Activated CD4-positive, alpha-beta T cell treated with anti-CD3 and anti-CD28 coated beads for 48 hours (primary cell): ENCODE measurements around the gene ABCA2.

Experiments
- DNase-seq: peaks from one replicate; pipeline ENCODE4 v3.0.0-alpha.2; 2020

The ABCA2 gene

GRCh38 chr9:137028263-137029057 lies 423 bp upstream of the ABCA2 start:
- DNase-seq = peak; percentile 76

DNA sequence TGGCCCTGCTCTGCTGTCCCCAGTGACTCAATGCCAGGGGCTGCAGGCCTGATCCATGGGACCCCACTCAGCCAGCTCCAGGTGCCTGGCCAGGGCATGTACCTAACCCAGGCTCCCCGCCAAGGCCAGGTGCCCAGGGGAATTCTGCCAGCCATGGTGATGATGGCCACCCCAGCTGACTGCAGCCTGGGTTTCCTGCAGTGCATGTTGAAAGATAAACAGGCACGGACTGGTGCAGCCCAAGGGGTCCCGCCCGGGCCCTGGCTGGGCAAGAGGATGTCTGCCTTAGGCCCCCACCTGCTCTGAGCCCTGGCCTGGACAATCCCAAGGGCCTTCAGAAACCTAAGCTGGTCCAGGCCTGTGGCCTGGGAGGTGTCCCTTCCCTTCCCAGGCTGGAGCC lies 1.2 kb downstream of the ABCA2 start:
- DNase-seq = no peak

DNA sequence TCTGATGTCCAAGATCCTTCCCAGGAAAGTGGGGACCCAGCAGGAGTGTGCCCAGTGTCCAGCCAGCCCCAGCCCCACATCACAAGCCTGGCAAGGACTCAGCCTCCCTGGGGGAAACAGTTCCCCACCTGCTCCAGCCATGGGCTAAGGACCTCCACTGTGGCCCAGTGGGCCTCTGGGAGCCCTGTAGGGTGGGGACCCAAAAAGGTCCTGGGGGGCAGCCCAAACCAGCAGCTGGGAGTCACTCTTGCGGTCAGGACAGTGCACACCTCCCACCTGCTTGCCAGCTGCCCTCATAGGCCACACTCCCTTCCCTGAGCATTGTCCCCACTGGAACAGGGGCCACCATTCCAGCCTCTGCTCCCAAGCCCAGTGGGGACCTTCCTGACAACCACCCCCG lies 1.7 kb downstream of the ABCA2 start:
- no peak for DNase-seq

DNA sequence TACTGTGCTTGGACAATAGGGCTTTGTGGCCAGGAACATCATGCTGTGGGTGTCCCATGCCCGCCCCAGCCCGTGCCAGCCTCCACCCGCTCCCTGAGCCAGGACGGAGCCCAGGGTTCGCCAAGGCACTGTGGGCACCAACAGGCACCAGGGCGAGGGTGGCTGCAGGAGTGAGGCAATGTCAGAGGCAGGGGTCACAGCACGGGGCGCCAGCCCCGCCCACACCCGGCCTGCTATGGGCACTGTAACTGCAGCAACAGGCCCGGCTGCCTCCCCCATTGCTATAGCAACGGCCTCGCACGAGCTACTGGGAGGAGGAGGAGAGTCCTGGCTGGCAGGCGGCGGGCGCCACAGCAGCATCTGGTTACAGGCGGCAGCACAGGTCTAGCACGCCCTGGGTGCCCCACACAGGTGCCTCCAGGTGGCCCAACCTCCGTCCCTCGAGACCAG lies 2.5 kb downstream of the ABCA2 start:
- DNase-seq = no peak

DNA sequence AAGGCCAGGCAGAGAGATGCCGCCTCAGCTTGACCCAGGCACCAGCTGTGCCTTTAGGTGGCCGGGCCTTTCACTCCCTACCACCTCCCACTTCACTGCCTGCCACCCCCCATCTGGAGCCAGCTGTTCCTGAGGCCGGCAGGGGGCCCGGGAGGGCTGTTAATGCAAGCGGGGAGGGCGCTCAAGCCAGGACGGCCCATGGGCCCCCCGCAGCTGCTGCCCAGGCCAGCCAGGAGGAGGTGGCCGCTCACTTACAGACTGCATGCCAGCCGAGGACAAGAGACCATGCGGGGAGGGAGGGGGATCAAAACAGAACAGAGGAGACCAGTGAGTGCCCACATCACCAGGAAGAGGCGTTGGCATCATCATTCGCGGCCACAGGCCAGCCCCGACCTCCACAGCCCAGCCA lies 4.5 kb downstream of the ABCA2 start:
- no peak for DNase-seq

DNA sequence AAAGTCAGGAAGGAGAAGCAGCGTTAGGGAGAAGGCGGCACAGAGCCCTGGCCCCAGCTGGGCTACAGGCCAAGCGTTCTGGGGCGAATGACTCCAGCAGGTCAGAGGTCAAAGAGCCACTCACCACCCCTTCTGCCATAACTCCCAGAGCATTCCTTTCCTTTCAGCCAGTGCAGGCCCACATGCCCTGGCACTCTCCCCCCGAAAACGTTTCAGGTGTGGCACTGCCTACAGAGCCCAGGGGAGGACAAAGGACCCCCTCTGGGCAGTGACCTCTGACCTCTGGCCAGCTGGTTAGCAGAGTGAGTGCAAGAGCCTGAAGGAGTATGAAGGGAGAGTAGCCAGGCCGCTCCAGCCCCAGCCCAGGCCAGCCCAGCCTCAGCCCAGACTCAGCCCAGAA lies 4.9 kb downstream of the ABCA2 start:
- no peak for DNase-seq

- DNase-seq = no peak
These were observed 5.4 kb downstream of the ABCA2 start for GRCh38 chr9:137022662-137023008.

DNA sequence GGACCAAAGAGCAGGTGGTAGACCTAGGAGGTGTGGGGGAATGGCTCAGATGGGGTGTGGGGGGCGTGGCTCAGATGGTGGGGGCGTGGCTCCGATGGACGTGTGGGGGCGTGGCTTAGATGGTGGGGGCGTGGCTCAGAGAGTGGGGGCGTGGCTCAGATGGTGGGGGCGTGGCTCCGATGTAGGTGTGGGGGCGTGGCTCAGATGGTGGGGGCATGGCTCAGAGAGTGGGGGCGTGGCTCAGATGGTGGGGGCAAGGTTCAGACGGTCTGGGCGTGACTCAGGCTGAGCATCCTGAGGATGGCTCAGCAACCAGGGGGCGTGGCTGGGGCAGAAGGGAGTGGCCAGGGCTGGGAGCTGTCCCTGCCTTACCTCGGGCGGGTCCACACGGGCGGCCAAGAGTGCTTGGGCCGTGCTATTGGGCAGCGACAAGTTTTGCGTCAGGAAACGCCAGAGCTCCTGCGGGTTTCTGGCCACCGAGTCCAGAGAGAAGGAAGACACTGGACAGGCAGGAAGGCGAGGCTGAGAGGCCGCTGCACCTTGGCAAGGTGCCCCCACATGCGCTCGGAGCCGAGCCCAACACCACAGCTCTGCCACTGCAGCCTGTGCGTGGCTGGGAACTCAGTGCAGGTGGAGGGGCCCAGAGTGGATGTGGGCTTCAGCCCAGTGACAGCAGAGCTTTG lies 5.9 kb downstream of the ABCA2 start:
- DNase-seq = peak; percentile 91

DNA sequence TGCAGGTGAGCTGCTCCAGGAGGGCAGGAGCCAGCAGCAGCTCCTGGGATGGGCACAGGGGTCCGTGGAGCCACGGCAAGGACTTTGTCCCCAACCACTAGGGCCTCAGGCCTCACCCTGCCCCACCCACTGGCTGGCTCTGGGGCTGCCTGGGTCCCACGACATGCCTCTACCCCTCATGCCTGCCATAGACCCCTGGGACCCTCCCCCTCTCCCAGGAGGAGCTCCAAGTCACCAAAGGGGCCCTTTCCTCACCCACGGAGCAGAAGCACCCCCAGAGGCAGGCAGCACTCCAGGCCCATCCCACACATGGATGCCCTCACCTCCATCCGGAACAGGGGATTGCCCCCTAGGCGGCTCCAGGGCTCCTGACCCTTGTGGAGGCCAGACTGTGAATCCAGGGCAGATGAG lies 6.5 kb downstream of the ABCA2 start:
- no peak for DNase-seq

DNA sequence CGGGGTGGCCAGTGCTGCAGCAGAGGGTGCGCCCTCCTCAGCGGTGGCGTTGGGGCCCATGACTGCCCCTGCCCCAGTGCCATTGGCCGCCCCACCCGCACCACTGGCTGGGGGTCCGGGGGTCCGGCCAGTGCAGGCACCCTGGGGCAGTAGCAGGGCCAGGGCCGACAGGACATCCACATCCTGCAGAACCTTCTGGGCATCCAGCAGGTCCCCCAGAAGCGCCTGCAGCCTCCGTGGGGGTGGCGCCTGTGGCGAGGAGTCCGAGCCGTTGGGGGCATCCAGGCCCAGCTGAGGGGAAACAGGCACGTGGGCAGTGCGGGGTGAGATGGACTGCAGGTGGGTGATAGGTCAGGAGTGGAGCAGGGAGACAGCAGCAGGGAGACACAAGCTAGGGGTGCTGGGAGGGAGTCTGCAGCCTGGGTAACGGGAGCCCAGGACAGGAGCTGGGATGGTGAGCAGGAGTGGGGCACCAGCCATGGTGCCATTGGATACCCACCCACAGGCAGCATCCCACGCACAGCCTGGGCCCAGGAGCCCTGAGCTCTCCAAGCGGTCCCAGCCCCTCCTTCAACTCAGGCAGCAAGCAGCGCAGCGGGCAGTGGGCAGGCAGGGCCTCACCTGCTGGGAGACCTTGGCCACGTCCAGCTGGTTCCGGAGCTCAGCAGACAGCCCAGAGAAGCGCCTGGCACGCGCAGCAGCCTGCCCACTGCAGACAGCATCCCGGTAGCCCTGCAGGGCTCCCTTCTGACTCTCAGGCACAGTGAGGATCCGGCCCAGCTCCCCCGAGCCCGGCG lies 7.1 kb downstream of the ABCA2 start:
- DNase-seq = no peak

GRCh38 chr9:137019891-137020683 lies 8.0 kb downstream of the ABCA2 start:
- no peak for DNase-seq

DNA sequence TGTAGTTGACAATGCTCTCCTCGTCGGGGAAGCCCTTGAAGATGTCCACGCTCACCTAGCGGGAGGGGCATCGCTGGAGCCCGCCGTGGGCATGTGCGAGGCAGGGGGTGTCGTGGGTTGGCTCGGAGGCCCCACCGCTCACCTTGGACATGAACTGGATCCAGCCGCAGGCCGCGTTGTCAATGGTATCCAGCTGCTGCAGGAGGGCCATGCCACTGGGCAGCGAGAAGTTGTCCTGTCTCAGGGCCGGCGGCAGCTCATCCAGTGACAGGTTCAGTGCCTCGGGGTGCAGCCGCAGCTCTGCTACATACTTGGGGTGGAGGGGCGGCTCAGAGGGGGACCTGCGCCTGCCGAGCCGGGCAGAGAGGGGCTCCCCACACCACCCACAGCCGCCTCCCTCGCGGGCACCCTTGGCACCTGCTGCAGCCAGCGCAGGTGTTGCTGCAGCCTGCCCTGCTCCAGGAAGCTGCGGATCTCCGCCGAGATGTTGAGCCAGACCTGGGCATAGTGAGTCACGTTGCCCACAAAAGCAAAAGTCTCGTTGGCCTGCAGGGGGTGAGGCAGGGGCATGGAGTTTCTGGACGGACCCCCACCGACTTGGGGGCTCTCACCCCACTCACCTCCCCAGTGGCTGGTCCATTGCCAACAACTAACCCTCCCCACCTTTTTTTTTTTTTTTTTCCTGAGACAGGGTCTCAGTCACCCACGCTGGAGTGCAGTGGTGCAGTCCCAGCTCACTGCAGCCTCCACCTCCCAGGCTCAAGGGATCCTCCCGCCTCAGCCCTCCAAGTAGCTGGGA lies 9.1 kb downstream of the ABCA2 start:
- DNase-seq = no peak

DNA sequence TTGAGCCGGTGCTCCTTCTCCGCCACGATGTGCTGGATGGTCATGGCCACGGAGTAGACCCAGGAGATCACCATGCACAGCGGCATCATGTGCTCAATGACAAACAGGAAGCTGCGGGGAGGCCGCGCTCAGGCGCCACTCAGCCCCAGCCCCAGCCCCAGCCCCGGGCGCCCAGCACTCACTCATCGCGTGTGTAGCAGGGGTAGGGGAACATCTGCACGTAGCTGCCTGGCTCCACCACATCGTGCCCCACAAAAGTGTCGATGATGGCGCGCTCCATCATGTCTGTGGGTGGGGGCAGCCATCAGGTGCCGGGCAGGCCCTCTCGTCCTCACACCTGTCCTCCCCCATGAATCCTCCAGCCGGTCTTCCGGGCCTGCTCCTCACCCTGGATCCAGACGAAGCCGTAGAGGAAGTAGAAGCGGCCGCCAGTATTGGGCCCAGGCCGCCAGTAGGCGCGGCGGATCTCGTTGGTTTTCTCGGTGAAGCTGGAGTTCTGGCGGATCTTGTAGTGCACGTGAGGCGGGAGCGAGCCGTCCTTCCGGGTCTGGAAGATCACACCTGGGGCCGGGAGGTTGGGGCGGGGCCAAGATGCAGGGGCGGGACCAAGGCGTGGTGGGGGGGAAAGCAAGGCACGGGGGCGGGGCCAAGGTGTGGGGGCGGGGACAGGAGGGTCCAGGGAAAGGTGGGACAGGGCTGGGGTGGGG lies 10.1 kb downstream of the ABCA2 start:
- no peak for DNase-seq

DNA sequence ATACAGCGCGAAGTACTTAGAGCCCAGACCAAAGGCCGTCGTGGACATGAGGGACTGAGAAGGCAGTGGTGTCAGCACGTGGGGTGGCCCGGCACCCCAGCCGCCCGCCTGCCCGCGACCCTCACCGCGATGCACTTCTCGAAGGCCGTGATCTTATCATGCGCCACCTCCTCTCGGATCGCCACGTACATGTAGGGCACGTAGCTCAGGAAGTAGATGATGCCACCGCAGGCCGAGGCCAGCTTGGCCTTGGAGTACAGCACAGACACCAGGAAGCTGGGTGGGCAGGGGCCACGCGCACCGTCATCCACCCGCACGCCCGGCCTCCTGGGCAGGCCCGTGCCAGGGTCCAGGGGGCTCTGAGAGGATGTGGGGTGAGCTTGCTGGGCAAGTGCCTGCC lies 11.0 kb downstream of the ABCA2 start:
- DNase-seq = no peak

DNA sequence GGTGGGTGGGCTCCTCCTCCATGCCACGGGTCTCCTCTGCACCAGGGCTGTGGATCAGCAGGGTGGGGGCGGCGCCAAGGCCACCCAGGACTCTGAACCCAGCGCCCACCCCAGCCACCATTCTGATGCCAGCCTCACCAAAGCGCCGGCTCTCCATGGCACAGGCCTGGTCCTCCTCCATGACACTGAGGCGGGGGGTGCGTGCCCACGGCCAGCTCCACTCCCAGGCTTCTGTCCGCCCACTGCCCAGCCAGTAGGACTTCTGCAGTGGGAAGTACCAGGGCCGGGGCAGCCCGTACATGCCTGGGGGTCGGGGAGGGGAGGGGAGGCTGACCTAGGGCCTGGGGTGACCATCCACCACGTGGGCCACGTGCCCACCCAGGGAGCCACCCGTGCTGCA lies 11.6 kb downstream of the ABCA2 start:
- DNase-seq = no peak

DNA sequence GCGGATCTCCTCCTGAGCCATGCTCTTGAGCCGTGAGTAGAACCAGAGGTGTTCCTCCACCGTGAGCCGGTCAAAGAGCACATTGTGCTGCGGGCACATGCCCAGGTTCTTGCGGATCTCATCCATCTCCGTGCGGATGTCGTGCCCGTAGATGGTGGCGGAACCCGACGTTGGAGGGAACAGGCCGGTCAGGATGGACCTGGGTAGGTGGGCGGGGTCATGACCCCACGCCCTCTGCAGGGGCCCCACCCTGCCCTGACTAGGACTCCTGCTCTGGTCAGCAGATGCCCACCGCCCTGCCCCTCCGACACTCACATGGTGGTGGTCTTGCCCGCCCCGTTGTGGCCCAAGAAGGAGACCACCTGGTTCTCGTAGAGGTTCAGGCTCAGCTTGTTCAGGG lies 12.1 kb downstream of the ABCA2 start:
- DNase-seq = no peak

DNA sequence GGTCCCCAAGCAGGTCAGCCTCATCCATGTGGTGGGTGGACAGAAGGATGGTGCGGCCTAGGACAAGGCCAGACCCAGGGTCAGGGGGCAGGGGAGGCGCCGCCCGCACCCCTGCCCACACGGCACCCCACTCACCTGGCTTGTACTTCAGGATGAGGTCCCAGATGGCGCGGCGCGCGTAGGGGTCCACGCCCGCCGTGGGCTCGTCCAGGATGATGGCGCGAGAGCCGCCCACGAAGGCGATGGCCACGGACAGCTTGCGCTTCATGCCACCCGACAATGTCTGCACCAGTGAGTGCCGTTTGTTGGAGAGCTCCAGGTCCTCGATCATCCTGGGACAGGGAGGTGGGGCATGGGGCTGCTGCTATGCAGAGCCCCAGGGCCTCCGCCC lies 12.5 kb downstream of the ABCA2 start:
- no peak for DNase-seq

GRCh38 chr9:137014776-137015539 lies 13.1 kb downstream of the ABCA2 start:
- DNase-seq = no peak

GRCh38 chr9:137014166-137014565 lies 13.9 kb downstream of the ABCA2 start:
- no peak for DNase-seq

- no peak for DNase-seq
These were observed 14.5 kb downstream of the ABCA2 start for GRCh38 chr9:137013571-137013940.
